SK-N-SH (cell line): Measurements from ENCODE around the gene DZIP1L. TPM values are rescaled to one million over a fixed set of nuclear protein-coding genes. Genes with fewer than 3 reads are reported as not detected.

Source experiments
- CTCF ChIA-PET: fragments of 300-600, 350-600 bp; formaldehyde crosslinking; extraction: SDS; loops from one replicate; lab custom pipeline; 2021; lab: Yijun Ruan, JAX
- POLR2A ChIA-PET: fragments of 350-600 bp; sonication (Branson Sonifier 250); formaldehyde crosslinking; extraction: SDS; loops from one replicate; lab custom pipeline; 2020; ENCODE audit warnings: antibody characterized with exemption, inconsistent platforms; lab: Yijun Ruan, JAX
- DNase-seq: peaks from one replicate; pipeline ENCODE4 v3.0.0; 2012
- H2AFZ ChIP-seq: fragments of 200-600 bp; sonication (generic); 2 replicates; pipeline ENCODE4 v1.8.1; 2016; ENCODE audit warnings: antibody characterized with exemption, mild to moderate bottlenecking, low read depth
- H3F3A ChIP-seq: fragments of 200-600 bp; sonication (generic); replicated peaks from 2 replicates; pipeline ENCODE3; 2016; ENCODE audit warnings: antibody characterized with exemption, mild to moderate bottlenecking; ENCODE audit not compliant: insufficient read depth
- H3K27ac ChIP-seq, 2 experiments: fragments of 200-500 bp in 1 of 2; fragments of 200-600 bp in 1 of 2; sonication (Bioruptor generic) in 1 of 2; sonication (generic), shearing (Covaris generic) in 1 of 2; 2 replicates each; pipeline versions ENCODE4 v1.5.1 to v1.6.1; 2014 to 2016; ENCODE audit warnings: low read depth in 2 of 2, inconsistent platforms in 1 of 2, low read length in 1 of 2, mild to moderate bottlenecking in 1 of 2, mixed read lengths in 1 of 2
- H3K27me3 ChIP-seq: fragments of 200-600 bp; sonication (generic), shearing (Covaris generic); 2 replicates; pipeline ENCODE4 v1.6.1; 2016; ENCODE audit warnings: mixed run types; ENCODE audit not compliant: insufficient read depth
- H3K36me3 ChIP-seq, 2 experiments: fragments of 200-500 bp in 1 of 2; fragments of 200-600 bp in 1 of 2; sonication (Bioruptor generic) in 1 of 2; sonication (generic) in 1 of 2; replicated peaks in 1 of 2; 2 replicates each; pipeline versions ENCODE3 to v1.5.1; 2014 to 2016; ENCODE audit warnings: low read length in 1 of 2, mild to moderate bottlenecking in 1 of 2; ENCODE audit not compliant: insufficient read depth in 2 of 2, control insufficient read depth in 1 of 2
- H3K4me1 ChIP-seq, 2 experiments: fragments of 200-500 bp in 1 of 2; fragments of 200-600 bp in 1 of 2; sonication (Bioruptor generic) in 1 of 2; sonication (generic), shearing (Covaris generic) in 1 of 2; 2 replicates each; pipeline versions ENCODE4 v1.5.1 to v1.6.1; 2014 to 2016; ENCODE audit warnings: low read depth in 1 of 2, low read length in 1 of 2, mixed run types in 1 of 2; ENCODE audit not compliant: insufficient read depth in 2 of 2, control insufficient read depth in 1 of 2
- H3K4me2 ChIP-seq: fragments of 200-600 bp; sonication (generic), shearing (Covaris generic); 2 replicates; pipeline ENCODE4 v1.6.1; 2017; ENCODE audit warnings: mixed run types
- H3K4me3 ChIP-seq, 2 experiments: fragments of 200-500 bp in 1 of 2; fragments of 200-600 bp in 1 of 2; sonication (Bioruptor generic) in 1 of 2; sonication (generic), shearing (Covaris generic) in 1 of 2; 2 replicates each; pipeline versions ENCODE4 v1.5.1 to v1.8.1; 2014 to 2016; ENCODE audit warnings: low read depth in 2 of 2, inconsistent platforms in 1 of 2, low read length in 1 of 2, mild to moderate bottlenecking in 1 of 2, mixed read lengths in 1 of 2, moderate library complexity in 1 of 2
- H3K79me2 ChIP-seq: fragments of 200-600 bp; sonication (generic); 2 replicates; pipeline ENCODE4 v1.8.1; 2017; ENCODE audit warnings: mild to moderate bottlenecking; ENCODE audit not compliant: insufficient read depth
- H3K9ac ChIP-seq: fragments of 200-600 bp; sonication (generic); 2 replicates; pipeline ENCODE4 v1.6.1; 2017; ENCODE audit warnings: mixed run types
- H3K9me2 ChIP-seq: fragments of 200-600 bp; sonication (generic); 2 replicates; pipeline ENCODE4 v1.6.1; 2017; ENCODE audit warnings: mixed run types
- H3K9me3 ChIP-seq: fragments of 200-600 bp; sonication (generic); 2 replicates; pipeline ENCODE4 v1.6.1; 2017; ENCODE audit warnings: mixed run types, mild to moderate bottlenecking, moderate library complexity
- H4K20me1 ChIP-seq: fragments of 200-600 bp; sonication (generic); 2 replicates; pipeline ENCODE4 v1.6.1; 2017; ENCODE audit warnings: mild to moderate bottlenecking, mixed run types; ENCODE audit not compliant: insufficient read depth
- CHD2 ChIP-seq: fragments of 150-350 bp; IDR thresholded peaks from 2 replicates; pipeline ENCODE4 v1.6.1; 2018; ENCODE audit warnings: low read length; ENCODE audit not compliant: partially characterized antibody
- ELF1 ChIP-seq: IDR thresholded peaks from 2 replicates; pipeline ENCODE4 v1.4.0; 2012
- EP300 ChIP-seq, 2 experiments: IDR thresholded peaks; 2 replicates each; pipeline versions ENCODE4 v1.4.0 to v1.6.1; 2012; ENCODE audit warnings: borderline replicate concordance in 1 of 2, low read depth in 1 of 2, low read length in 1 of 2
- FOSL2 ChIP-seq: IDR thresholded peaks from 2 replicates; pipeline ENCODE4 v1.4.0; 2012; ENCODE audit warnings: low read depth, mild to moderate bottlenecking, moderate library complexity, borderline replicate concordance
- FOXJ3 ChIP-seq: sonication (generic); formaldehyde crosslinking; IDR thresholded peaks from 2 replicates; pipeline ENCODE4 v1.5.1; 2020; ENCODE audit warnings: mild to moderate bottlenecking, missing genetic modification reagents
- GATA2 ChIP-seq: sonication (generic); formaldehyde crosslinking; IDR thresholded peaks from 2 replicates; pipeline ENCODE4 v1.5.0; 2020; ENCODE audit warnings: mild to moderate bottlenecking, missing genetic modification reagents
- MXI1 ChIP-seq: IDR thresholded peaks from 2 replicates; pipeline ENCODE4 v1.6.1; 2012; ENCODE audit warnings: mild to moderate bottlenecking, low read depth, low read length, improper control_type of control experiment
- NFIC ChIP-seq: IDR thresholded peaks from 2 replicates; pipeline ENCODE4 v1.4.0; 2012; ENCODE audit warnings: borderline replicate concordance
- NRF1 ChIP-seq: IDR thresholded peaks from 2 replicates; pipeline ENCODE4 v1.6.1; 2012; ENCODE audit warnings: low read depth, mild to moderate bottlenecking, low read length
- RCOR1 ChIP-seq: fragments of 150-350 bp; IDR thresholded peaks from 2 replicates; pipeline ENCODE4 v1.6.1; 2017; ENCODE audit warnings: antibody characterized with exemption, low read length
- RXRA ChIP-seq: IDR thresholded peaks from 2 replicates; pipeline ENCODE4 v1.4.0; 2012; ENCODE audit warnings: low read depth, mild to moderate bottlenecking, borderline replicate concordance
- TAF1 ChIP-seq: IDR thresholded peaks from 2 replicates; pipeline ENCODE4 v1.6.1; 2012; ENCODE audit warnings: low read depth, mild to moderate bottlenecking, low read length, moderate library complexity, borderline replicate concordance
- TCF12 ChIP-seq: IDR thresholded peaks from 2 replicates; pipeline ENCODE4 v1.4.0; 2012
- YY1 ChIP-seq: IDR thresholded peaks from 2 replicates; pipeline ENCODE4 v1.4.0; 2012; ENCODE audit warnings: low read depth, mild to moderate bottlenecking
- WGBS: methylation state at CpG from one replicate; pipeline ENCODE4 v1.1.6; 2017; ENCODE audit warnings: low lambda C conversion rate; 5-methylcytosine and 5-hydroxymethylcytosine counted together
- polyA plus RNA-seq, 3 experiments: library from polyadenylated mRNA; depleted of rRNA; stranded (reverse); fragments of >200 nt; gene quantifications; 2 replicates each; pipeline ENCODE4 v1.2.3, GENCODE V29; 2012
- TF ChIP-seq, protein P1 (sequence below): IDR thresholded peaks from 2 replicates; pipeline ENCODE4; 2012
- TF ChIP-seq, protein P2 (sequence below): IDR thresholded peaks from 2 replicates; pipeline ENCODE4 v1.4.0; 2012; ENCODE audit warnings: low read depth, borderline replicate concordance
- TF ChIP-seq, protein P3 (sequence below): IDR thresholded peaks from 2 replicates; pipeline ENCODE4 v1.4.0; 2012; ENCODE audit warnings: low read depth, borderline replicate concordance
- TF ChIP-seq, protein P4 (sequence below): IDR thresholded peaks from 2 replicates; pipeline ENCODE4 v1.6.1; 2012; ENCODE audit warnings: mild to moderate bottlenecking, low read depth, low read length, moderate library complexity

DZIP1L gene
- polyA plus RNA-seq, 1 of the 3 experiments (the other 2 are of a cell fraction) = 6.4 TPM

DNA sequence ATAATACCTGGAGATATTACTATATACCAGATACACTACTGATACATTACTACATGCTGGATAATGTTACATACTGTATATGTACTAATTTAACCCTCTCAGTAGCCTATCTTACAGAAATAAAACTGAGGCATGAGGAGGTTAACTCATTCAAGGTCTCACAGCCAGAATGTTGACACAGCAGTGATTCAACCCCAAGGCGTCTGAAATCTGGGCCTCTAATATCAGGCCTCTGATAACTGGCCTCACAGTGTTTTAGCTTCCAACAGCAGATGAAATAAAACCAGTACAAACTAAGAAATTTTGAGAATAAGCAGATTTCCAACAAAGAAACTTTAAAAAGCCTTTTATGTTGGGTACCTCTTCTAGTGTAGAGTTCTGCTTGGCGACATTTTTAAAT, 23.4 kb downstream of the DZIP1L start:
- H3K36me3 ChIP-seq = peaks cover 51 to 70% of the 10 kb centered on the region in 2 experiments
- no peak overlapping the region for H3K4me2 ChIP-seq
- no peaks in the 10 kb centered on the region for H3K9me2 ChIP-seq
- peaks cover 17% of the 10 kb centered on the region for H3F3A ChIP-seq
- no peaks in the 10 kb centered on the region; the same call in 1 of the 2 replicates for H3K9me3 ChIP-seq
- H2AFZ ChIP-seq = no peak overlapping the region
- no peak for DNase-seq
- CTCF ChIA-PET = interaction anchor here (2.8 kb wide), 1 partner anchor 22 kb away, joined by 13 read pairs; no protein-coding TSS in a partner anchor
- TF ChIP-seq, protein P1, sequence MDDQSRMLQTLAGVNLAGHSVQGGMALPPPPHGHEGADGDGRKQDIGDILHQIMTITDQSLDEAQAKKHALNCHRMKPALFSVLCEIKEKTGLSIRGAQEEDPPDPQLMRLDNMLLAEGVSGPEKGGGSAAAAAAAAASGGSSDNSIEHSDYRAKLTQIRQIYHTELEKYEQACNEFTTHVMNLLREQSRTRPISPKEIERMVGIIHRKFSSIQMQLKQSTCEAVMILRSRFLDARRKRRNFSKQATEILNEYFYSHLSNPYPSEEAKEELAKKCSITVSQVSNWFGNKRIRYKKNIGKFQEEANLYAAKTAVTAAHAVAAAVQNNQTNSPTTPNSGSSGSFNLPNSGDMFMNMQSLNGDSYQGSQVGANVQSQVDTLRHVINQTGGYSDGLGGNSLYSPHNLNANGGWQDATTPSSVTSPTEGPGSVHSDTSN = no peak
- TF ChIP-seq FOXJ3 (CRISPR knock-in tag) = no peak
- TF ChIP-seq NRF1 = no peak
- TF ChIP-seq FOSL2 = no peak
- TF ChIP-seq YY1 = no peak
- TF ChIP-seq, protein P2, sequence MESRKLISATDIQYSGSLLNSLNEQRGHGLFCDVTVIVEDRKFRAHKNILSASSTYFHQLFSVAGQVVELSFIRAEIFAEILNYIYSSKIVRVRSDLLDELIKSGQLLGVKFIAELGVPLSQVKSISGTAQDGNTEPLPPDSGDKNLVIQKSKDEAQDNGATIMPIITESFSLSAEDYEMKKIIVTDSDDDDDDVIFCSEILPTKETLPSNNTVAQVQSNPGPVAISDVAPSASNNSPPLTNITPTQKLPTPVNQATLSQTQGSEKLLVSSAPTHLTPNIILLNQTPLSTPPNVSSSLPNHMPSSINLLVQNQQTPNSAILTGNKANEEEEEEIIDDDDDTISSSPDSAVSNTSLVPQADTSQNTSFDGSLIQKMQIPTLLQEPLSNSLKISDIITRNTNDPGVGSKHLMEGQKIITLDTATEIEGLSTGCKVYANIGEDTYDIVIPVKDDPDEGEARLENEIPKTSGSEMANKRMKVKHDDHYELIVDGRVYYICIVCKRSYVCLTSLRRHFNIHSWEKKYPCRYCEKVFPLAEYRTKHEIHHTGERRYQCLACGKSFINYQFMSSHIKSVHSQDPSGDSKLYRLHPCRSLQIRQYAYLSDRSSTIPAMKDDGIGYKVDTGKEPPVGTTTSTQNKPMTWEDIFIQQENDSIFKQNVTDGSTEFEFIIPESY = no peak
- TF ChIP-seq RCOR1 = no peak
- no peak for TF ChIP-seq ELF1
- no peak overlapping the region for H3K27ac ChIP-seq
- no peaks in the 10 kb centered on the region for H4K20me1 ChIP-seq
- POLR2A ChIA-PET = no interaction called here
- WGBS = 77% methylated on average over 2 of the region's 2 CpGs
- no peak overlapping the region for H3K4me3 ChIP-seq
- peaks cover 9% of the 10 kb centered on the region; the same call in 1 of the 2 replicates for H3K79me2 ChIP-seq
- peaks cover 0 to 11% of the 10 kb centered on the region in 2 experiments; a peak in 2 of 4 replicates for H3K4me1 ChIP-seq
- no peaks in the 10 kb centered on the region for H3K27me3 ChIP-seq
- no peak overlapping the region for H3K9ac ChIP-seq

DNA sequence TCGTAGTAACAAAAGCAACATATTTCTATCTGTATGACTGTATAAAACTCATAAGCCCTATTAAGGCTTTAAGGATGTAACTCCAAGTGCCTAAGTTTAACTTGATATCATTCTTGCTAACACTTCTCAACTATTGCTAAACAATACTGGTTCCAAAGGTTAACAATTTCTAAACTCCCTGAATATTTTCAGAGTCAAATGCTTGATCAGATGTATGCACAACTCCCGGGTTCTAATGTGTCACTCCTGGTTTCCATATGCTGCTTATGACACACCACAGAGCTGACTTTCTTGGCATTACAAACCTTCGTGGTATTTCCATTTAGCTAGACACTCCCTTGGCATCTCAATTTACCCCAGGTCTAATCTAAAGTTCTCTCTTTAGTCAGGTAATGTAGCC, 26.3 kb downstream of the DZIP1L start:
- peak overlapping the region; percentile 74 to 76; a peak in 3 of 4 replicates for H3K27ac ChIP-seq
- DNase-seq = no peak
- CTCF ChIA-PET = interaction anchor here (0.7 to 1.1 kb wide), 2 partner anchors 9 to 23 kb away, joined by 3 read pairs; no protein-coding TSS in a partner anchor
- H3F3A ChIP-seq = peaks cover 23% of the 10 kb centered on the region
- H3K36me3 ChIP-seq = peaks cover 49 to 61% of the 10 kb centered on the region in 2 experiments
- peak overlapping the region; percentile 25; the same call in 1 of the 2 replicates for H3K9ac ChIP-seq
- peaks cover 0 to 11% of the 10 kb centered on the region in 2 experiments; a peak in 2 of 4 replicates for H3K4me1 ChIP-seq
- H3K27me3 ChIP-seq = no peaks in the 10 kb centered on the region
- no peak overlapping the region for H2AFZ ChIP-seq
- H3K79me2 ChIP-seq = peaks cover 6% of the 10 kb centered on the region; the same call in 1 of the 2 replicates
- H3K9me2 ChIP-seq = no peaks in the 10 kb centered on the region
- peak overlapping the region; percentile 45; the same call in 1 of the 2 replicates for H3K4me2 ChIP-seq
- POLR2A ChIA-PET = no interaction called here
- no peaks in the 10 kb centered on the region; the same call in 1 of the 2 replicates for H3K9me3 ChIP-seq
- WGBS = 30% methylated on average over 3 of the region's 3 CpGs
- no peak overlapping the region for H3K4me3 ChIP-seq
- no peaks in the 10 kb centered on the region for H4K20me1 ChIP-seq
- peak; percentile 85 for TF ChIP-seq NFIC
- peak; percentile 44; the same call in 1 of the 2 replicates for TF ChIP-seq RXRA
- TF ChIP-seq RCOR1 = no peak
- TF ChIP-seq, protein P1 = peak; percentile 93
- TF ChIP-seq, protein P3, sequence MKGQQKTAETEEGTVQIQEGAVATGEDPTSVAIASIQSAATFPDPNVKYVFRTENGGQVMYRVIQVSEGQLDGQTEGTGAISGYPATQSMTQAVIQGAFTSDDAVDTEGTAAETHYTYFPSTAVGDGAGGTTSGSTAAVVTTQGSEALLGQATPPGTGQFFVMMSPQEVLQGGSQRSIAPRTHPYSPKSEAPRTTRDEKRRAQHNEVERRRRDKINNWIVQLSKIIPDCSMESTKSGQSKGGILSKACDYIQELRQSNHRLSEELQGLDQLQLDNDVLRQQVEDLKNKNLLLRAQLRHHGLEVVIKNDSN = no peak
- TF ChIP-seq TAF1 = no peak
- peak; percentile 99 for TF ChIP-seq TCF12
- no peak for TF ChIP-seq MXI1
- TF ChIP-seq CHD2 = no peak
- TF ChIP-seq, protein P4, sequence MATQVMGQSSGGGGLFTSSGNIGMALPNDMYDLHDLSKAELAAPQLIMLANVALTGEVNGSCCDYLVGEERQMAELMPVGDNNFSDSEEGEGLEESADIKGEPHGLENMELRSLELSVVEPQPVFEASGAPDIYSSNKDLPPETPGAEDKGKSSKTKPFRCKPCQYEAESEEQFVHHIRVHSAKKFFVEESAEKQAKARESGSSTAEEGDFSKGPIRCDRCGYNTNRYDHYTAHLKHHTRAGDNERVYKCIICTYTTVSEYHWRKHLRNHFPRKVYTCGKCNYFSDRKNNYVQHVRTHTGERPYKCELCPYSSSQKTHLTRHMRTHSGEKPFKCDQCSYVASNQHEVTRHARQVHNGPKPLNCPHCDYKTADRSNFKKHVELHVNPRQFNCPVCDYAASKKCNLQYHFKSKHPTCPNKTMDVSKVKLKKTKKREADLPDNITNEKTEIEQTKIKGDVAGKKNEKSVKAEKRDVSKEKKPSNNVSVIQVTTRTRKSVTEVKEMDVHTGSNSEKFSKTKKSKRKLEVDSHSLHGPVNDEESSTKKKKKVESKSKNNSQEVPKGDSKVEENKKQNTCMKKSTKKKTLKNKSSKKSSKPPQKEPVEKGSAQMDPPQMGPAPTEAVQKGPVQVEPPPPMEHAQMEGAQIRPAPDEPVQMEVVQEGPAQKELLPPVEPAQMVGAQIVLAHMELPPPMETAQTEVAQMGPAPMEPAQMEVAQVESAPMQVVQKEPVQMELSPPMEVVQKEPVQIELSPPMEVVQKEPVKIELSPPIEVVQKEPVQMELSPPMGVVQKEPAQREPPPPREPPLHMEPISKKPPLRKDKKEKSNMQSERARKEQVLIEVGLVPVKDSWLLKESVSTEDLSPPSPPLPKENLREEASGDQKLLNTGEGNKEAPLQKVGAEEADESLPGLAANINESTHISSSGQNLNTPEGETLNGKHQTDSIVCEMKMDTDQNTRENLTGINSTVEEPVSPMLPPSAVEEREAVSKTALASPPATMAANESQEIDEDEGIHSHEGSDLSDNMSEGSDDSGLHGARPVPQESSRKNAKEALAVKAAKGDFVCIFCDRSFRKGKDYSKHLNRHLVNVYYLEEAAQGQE = 0 out of 2 replicates have a peak, but pooled peaks have one; percentile 32
- TF ChIP-seq ELF1 = no peak
- TF ChIP-seq EP300 (IDR thresholded peaks at IDR 0.05; ENCODE audit: borderline replicate concordance in 1 of 2, low read depth in 1 of 2, low read length in 1 of 2) = peak; percentile 12 to 69; a peak in 2 of 4 replicates
- no peak for TF ChIP-seq GATA2 (CRISPR knock-in tag)
